Measurements from ENCODE around the gene APP. TPM values are rescaled to one million over a fixed set of nuclear protein-coding genes. Genes with fewer than 3 reads are reported as not detected.

APP gene
- total RNA-seq, 1 experiment from 2014 or later, result 224 TPM

GRCh38 chr21:25953659-25954058 is 216.9 kb downstream of the APP start:
- H2AFZ ChIP-seq, result no peak overlapping the region
- ChIA-PET CTCF (no interaction called here), POLR2A (ENCODE audit: unreplicated experiment) (no interaction called here)
- H3K9me3 ChIP-seq (ENCODE audit: insufficient read depth, low read depth), result no peaks in the 10 kb centered on the region
- H3K36me3 ChIP-seq (ENCODE audit: low read depth), result 0 out of 2 replicates have a peak, but pooled peaks cover 2% of the 10 kb centered on the region
- no peaks in the 10 kb centered on the region for H3F3A ChIP-seq (ENCODE audit: insufficient read depth, low read depth)
- no peak overlapping the region for H3K4me3 ChIP-seq
- no peak for DNase-seq
- H3K9me2 ChIP-seq (ENCODE audit: insufficient read depth), result no peaks in the 10 kb centered on the region
- no peaks in the 10 kb centered on the region for H3K4me1 ChIP-seq (replicated peaks; ENCODE audit: insufficient read depth)
- no peaks in the 10 kb centered on the region for H3K27me3 ChIP-seq (ENCODE audit: insufficient read depth, low read depth)
- H3K4me2 ChIP-seq, result no peak overlapping the region
- H3K27ac ChIP-seq, result no peak overlapping the region
- H3K79me2 ChIP-seq (ENCODE audit: low read depth), result no peaks in the 10 kb centered on the region
- BruUV-seq (replicated peaks), result no TSS peak
- intact Hi-C loops (cut with micrococcal nuclease; ENCODE audit: unreplicated experiment), result no loop called here
- no peaks in the 10 kb centered on the region for H4K20me1 ChIP-seq (ENCODE audit: insufficient read depth)
- TF ChIP-seq EZH2 (IDR thresholded peaks at IDR 0.05; ENCODE audit: low read depth) (no peak), CTCF (conservative IDR thresholded peaks at IDR 0.05) (no peak)

- H3F3A ChIP-seq (ENCODE audit: insufficient read depth, low read depth), result no peaks in the 10 kb centered on the region
- H3K4me2 ChIP-seq, result no peak overlapping the region
- no peaks in the 10 kb centered on the region for H3K4me1 ChIP-seq (replicated peaks; ENCODE audit: insufficient read depth)
- no peak for DNase-seq
- no peaks in the 10 kb centered on the region for H3K9me2 ChIP-seq (ENCODE audit: insufficient read depth)
- H4K20me1 ChIP-seq (ENCODE audit: insufficient read depth), result no peaks in the 10 kb centered on the region
- BruUV-seq (replicated peaks), result no TSS peak
- no peaks in the 10 kb centered on the region for H3K27me3 ChIP-seq (ENCODE audit: insufficient read depth, low read depth)
- no peak overlapping the region for H3K27ac ChIP-seq
- ChIA-PET CTCF (no interaction called here), POLR2A (ENCODE audit: unreplicated experiment) (no interaction called here)
- no peak overlapping the region for H3K4me3 ChIP-seq
- H3K79me2 ChIP-seq (ENCODE audit: low read depth), result no peaks in the 10 kb centered on the region
- 0 out of 2 replicates have a peak, but pooled peaks cover 2% of the 10 kb centered on the region for H3K36me3 ChIP-seq (ENCODE audit: low read depth)
- intact Hi-C loops (cut with micrococcal nuclease; ENCODE audit: unreplicated experiment), result no loop called here
- no peaks in the 10 kb centered on the region for H3K9me3 ChIP-seq (ENCODE audit: insufficient read depth, low read depth)
- TF ChIP-seq EZH2 (IDR thresholded peaks at IDR 0.05; ENCODE audit: low read depth) (no peak), CTCF (conservative IDR thresholded peaks at IDR 0.05) (no peak)
- no peak overlapping the region for H2AFZ ChIP-seq
Observed at GRCh38 chr21:25953196-25953595, 217.4 kb downstream of the APP start.

- CTCF ChIA-PET, result no interaction called here
- Histone ChIP-seq H3K4me2 (no peak overlapping the region), H2AFZ (no peak overlapping the region), H3K79me2 (ENCODE audit: low read depth) (no peaks in the 10 kb centered on the region), H3K4me3 (no peak overlapping the region), H3K27ac (no peak overlapping the region), H3K27me3 (ENCODE audit: insufficient read depth, low read depth) (no peaks in the 10 kb centered on the region), H4K20me1 (ENCODE audit: insufficient read depth) (no peaks in the 10 kb centered on the region), H3K9me2 (ENCODE audit: insufficient read depth) (no peaks in the 10 kb centered on the region), H3K4me1 (replicated peaks; ENCODE audit: insufficient read depth) (no peaks in the 10 kb centered on the region), H3K36me3 (ENCODE audit: low read depth) (0 out of 2 replicates have a peak, but pooled peaks cover 2% of the 10 kb centered on the region), H3F3A (ENCODE audit: insufficient read depth, low read depth) (no peaks in the 10 kb centered on the region), H3K9me3 (ENCODE audit: insufficient read depth, low read depth) (no peaks in the 10 kb centered on the region)
- no peak for DNase-seq
- intact Hi-C loops (cut with micrococcal nuclease; ENCODE audit: unreplicated experiment), result no loop called here
- TF ChIP-seq EZH2 (IDR thresholded peaks at IDR 0.05; ENCODE audit: low read depth), result no peak
- TF ChIP-seq CTCF (conservative IDR thresholded peaks at IDR 0.05), result no peak
- POLR2A ChIA-PET (ENCODE audit: unreplicated experiment), result interaction anchor here (0.6 kb wide), 1 partner anchor 1749 kb away, joined by 4 read pairs; no protein-coding TSS in a partner anchor
- no TSS peak for BruUV-seq (replicated peaks)
Observed at GRCh38 chr21:25952306-25952705, 218.3 kb downstream of the APP start.

All from PC-9 (cell line).